ENCODE measurements around the gene CEBPA. TPM values are rescaled to one million over a fixed set of nuclear protein-coding genes. Genes with fewer than 3 reads are reported as not detected.
"Not testable (repeated sequence)": the region's sequence is repeated elsewhere in the genome, so short reads cannot be mapped to it uniquely, and the experiment has no call there.

The CEBPA gene
- total RNA-seq, 1 donor from 2014 or later = 1.7 TPM

DNA sequence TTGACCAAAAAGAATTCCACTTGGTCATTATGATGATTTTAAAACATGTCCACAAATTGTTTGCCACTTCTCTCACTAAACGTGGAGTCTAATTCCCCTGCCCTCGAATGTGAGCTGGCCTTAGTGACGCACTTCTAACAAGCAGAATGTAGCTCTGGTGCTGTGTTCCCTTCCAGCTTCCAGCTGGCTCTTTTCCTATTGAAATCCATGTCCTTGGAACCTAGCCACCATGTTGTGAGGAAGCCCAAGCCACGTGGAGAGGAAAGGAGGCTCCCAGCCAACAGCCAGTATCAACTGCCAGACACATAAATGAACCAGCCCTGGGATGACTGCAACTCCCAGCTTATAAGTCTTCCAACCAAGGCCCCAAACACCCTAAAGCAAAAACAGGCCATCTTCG lies 23.6 kb upstream of the CEBPA start:
- H3K9me3 Mint-ChIP-seq (ENCODE audit: low read depth) = peaks cover 14% of the 10 kb centered on the region
- TF ChIP-seq, protein P1, sequence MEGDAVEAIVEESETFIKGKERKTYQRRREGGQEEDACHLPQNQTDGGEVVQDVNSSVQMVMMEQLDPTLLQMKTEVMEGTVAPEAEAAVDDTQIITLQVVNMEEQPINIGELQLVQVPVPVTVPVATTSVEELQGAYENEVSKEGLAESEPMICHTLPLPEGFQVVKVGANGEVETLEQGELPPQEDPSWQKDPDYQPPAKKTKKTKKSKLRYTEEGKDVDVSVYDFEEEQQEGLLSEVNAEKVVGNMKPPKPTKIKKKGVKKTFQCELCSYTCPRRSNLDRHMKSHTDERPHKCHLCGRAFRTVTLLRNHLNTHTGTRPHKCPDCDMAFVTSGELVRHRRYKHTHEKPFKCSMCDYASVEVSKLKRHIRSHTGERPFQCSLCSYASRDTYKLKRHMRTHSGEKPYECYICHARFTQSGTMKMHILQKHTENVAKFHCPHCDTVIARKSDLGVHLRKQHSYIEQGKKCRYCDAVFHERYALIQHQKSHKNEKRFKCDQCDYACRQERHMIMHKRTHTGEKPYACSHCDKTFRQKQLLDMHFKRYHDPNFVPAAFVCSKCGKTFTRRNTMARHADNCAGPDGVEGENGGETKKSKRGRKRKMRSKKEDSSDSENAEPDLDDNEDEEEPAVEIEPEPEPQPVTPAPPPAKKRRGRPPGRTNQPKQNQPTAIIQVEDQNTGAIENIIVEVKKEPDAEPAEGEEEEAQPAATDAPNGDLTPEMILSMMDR (IDR thresholded peaks at IDR 0.05) = no peak
- no peak for DNase-seq (ENCODE audit: low spot score)
- H3K27ac Mint-ChIP-seq (ENCODE audit: unreplicated experiment) = no peak overlapping the region
- H3K4me3 Mint-ChIP-seq (ENCODE audit: unreplicated experiment) = no peak overlapping the region
- peaks cover 3% of the 10 kb centered on the region for H3K36me3 Mint-ChIP-seq (ENCODE audit: low read depth)
- H3K27me3 Mint-ChIP-seq (ENCODE audit: low read depth) = peaks cover 9% of the 10 kb centered on the region
- H3K4me1 Mint-ChIP-seq (ENCODE audit: low read depth) = no peaks in the 10 kb centered on the region

DNA sequence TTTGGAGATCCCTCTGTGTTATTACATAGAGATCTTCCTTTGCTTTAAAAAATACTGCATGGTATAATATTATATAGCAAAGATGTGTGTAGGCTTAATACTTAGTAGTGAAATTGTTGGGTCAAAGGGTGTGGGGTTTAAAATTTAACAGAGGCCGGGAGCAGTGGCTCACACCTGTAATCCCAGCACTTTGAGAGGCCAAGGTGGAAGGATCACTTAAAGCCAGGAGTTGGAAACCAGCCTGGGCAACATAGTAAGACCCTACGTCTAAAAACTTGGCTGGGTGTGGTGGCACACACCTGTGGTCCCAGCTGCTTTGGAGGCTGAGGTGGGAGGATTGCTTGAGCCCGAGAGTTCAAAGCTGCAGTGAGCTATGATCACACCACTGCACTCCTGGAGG lies 22.3 kb upstream of the CEBPA start:
- Mint-ChIP-seq H3K27ac (ENCODE audit: unreplicated experiment) (no peak overlapping the region), H3K27me3 (ENCODE audit: low read depth) (peaks cover 10% of the 10 kb centered on the region), H3K4me1 (ENCODE audit: low read depth) (no peaks in the 10 kb centered on the region), H3K9me3 (ENCODE audit: low read depth) (peaks cover 22% of the 10 kb centered on the region), H3K36me3 (ENCODE audit: low read depth) (peaks cover 5% of the 10 kb centered on the region), H3K4me3 (ENCODE audit: unreplicated experiment) (no peak overlapping the region)
- TF ChIP-seq, protein P1 (IDR thresholded peaks at IDR 0.05) = no peak
- DNase-seq (ENCODE audit: low spot score) = no peak

DNA sequence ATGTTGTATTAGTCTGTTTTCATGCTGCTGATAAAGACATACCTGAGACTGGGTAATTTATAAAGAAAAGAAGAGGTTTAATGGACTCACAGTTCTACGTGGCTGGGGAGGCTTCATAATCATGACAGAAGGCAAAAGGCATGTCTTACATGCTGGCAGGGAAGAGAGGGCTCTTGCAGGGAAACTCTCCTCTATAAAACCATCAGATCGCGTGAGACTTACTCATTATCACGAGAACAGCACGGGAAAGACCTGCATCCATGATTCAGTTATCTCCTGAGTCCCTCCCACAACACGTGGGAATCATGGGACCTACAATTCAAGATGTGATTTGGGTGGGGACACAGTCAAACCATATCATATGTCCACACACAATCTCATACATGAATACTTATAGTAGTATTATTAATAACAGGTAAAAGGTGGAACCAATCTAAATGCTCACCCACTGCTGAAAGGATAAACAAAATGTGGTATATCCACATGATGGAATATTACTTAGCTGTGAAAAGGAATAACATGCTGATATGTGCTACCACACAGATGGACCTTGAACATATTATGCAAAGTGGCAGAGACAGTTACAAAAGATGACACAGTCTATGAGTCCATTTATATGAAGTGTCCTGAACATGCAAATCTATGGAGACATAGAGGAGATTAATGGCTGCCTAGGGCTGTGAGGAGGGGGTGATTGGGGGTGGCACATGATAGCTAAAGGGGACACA lies 20.9 kb upstream of the CEBPA start:
- peaks cover 22% of the 10 kb centered on the region for H3K9me3 Mint-ChIP-seq (ENCODE audit: low read depth)
- H3K27ac Mint-ChIP-seq (ENCODE audit: unreplicated experiment) = no peak overlapping the region
- no peak overlapping the region for H3K4me3 Mint-ChIP-seq (ENCODE audit: unreplicated experiment)
- TF ChIP-seq, protein P1 (IDR thresholded peaks at IDR 0.05) = no peak
- no peaks in the 10 kb centered on the region for H3K4me1 Mint-ChIP-seq (ENCODE audit: low read depth)
- peaks cover 5% of the 10 kb centered on the region for H3K36me3 Mint-ChIP-seq (ENCODE audit: low read depth)
- H3K27me3 Mint-ChIP-seq (ENCODE audit: low read depth) = peaks cover 10% of the 10 kb centered on the region
- DNase-seq (ENCODE audit: low spot score) = no peak

DNA sequence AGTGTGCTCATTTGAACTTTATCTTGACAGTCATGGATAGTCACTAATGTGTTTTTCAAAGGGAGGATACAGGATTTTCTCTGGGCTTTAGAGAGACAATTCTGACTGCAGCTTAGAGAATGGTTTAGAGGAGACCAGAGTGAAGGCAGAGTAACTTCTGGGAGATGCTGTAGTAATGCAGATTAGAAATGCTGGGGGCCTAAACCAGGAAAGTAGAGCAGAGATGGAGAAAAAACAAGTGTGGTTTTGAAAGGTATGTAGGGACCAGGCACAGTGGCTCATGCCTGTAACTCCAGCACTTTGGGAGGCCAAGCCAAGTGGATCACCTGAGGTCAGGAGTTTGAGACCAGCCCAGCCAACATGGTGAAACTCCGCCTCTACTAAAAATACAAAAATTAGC lies 18.3 kb upstream of the CEBPA start:
- H3K9me3 Mint-ChIP-seq (ENCODE audit: low read depth) = peaks cover 16% of the 10 kb centered on the region
- no peak overlapping the region for H3K27ac Mint-ChIP-seq (ENCODE audit: unreplicated experiment)
- TF ChIP-seq, protein P1 (IDR thresholded peaks at IDR 0.05) = no peak
- H3K27me3 Mint-ChIP-seq (ENCODE audit: low read depth) = peaks cover 19% of the 10 kb centered on the region
- no peaks in the 10 kb centered on the region for H3K4me1 Mint-ChIP-seq (ENCODE audit: low read depth)
- no peak for DNase-seq (ENCODE audit: low spot score)
- H3K36me3 Mint-ChIP-seq (ENCODE audit: low read depth) = peaks cover 3% of the 10 kb centered on the region
- H3K4me3 Mint-ChIP-seq (ENCODE audit: unreplicated experiment) = no peak overlapping the region

DNA sequence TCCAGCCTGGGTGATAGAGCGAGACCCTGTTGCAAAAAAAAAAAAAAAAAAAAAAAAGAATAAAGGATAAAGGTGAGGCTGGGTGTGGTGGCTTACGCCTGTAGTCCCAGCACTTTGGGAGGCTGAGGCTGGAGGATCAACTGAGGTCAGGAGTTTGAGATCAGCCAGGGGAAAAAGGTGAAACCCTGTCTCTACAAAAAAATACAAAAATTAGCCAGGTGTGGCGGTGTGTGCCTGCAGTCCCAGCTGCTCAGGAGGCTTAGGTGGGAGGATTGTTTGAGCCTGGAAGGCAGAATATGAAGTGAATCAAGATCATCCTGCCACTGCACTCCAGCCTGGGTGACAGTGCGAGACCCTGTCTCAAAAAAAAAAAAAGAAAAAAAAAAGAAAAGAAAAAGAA lies 15.7 kb upstream of the CEBPA start:
- not testable (repeated sequence) for H3K4me1 Mint-ChIP-seq (ENCODE audit: low read depth); H3K36me3 Mint-ChIP-seq (ENCODE audit: low read depth); DNase-seq (ENCODE audit: low spot score); H3K27ac Mint-ChIP-seq (ENCODE audit: unreplicated experiment); H3K4me3 Mint-ChIP-seq (ENCODE audit: unreplicated experiment)
- Mint-ChIP-seq H3K9me3 (ENCODE audit: low read depth) (peaks cover 16% of the 10 kb centered on the region), H3K27me3 (ENCODE audit: low read depth) (peaks cover 19% of the 10 kb centered on the region)

DNA sequence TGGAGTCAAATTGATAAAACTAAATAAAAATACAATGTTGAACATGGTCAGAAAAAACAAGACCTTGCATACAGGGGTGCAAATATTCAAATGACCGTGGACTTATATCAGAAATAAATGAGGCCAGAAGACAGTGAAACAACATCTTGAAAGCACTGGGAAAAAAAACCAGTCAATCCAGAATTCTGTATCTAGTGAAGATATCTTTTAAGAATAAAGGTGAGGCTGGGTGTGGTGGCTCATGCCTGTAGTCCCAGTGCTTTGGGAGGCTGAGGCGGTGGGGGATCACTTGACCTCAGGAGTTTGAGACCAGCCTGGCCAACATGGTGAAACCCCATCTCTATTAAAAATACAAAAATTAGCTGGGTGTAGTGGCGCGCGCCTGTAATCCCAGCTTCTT lies 15.2 kb upstream of the CEBPA start:
- peaks cover 16% of the 10 kb centered on the region for H3K9me3 Mint-ChIP-seq (ENCODE audit: low read depth)
- H3K4me1 Mint-ChIP-seq (ENCODE audit: low read depth) = no peaks in the 10 kb centered on the region
- DNase-seq (ENCODE audit: low spot score) = no peak
- peaks cover 18% of the 10 kb centered on the region for H3K27me3 Mint-ChIP-seq (ENCODE audit: low read depth)
- H3K36me3 Mint-ChIP-seq (ENCODE audit: low read depth) = peaks cover 3% of the 10 kb centered on the region
- TF ChIP-seq, protein P1 (IDR thresholded peaks at IDR 0.05) = no peak
- no peak overlapping the region for H3K4me3 Mint-ChIP-seq (ENCODE audit: unreplicated experiment)
- H3K27ac Mint-ChIP-seq (ENCODE audit: unreplicated experiment) = no peak overlapping the region
